ENCODE data around the gene GRAMD1B.
A peak's percentile ranks its signal among the peaks of the same experiment; 100 is the strongest.
"Not testable (repeated sequence)": the region's sequence is repeated elsewhere in the genome, so short reads cannot be mapped to it uniquely, and the experiment has no call there.

GRAMD1B gene

DNA sequence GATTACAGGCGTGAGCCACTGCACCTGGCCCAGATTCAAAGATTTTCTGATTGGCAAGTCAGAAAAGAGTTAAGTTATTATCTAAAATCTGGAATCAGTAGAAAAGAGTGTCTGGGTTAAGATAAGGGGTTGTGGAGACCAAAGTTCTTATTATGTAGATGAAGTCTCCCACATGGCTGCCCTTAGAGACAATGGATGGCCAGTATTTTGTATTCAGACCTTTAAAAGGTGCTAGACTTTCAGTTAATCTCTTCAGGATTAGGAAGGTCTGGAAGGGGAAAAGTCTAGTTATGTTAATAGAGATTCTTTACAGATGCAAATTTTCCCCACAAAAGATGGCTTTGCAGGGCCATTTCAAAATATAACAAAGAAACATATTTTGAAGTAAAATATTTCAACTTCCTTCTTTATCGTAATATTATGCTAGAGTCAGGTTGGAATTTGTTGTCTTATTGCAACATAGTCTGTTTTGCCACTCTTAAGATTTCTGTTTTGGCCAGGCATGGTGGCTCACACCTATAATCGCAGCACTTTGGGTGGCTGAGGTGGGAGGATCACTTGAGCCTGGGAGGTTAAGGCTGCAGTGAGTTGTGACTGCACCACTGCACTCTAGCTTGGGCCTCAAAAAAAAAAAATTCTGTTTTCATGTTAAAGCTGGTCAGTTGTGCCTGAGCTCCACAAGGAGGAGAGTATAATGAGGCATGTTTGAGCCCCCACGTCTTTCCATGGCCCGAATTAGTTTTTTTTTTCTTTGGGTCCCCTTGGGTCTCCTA is 14.0 kb downstream of the GRAMD1B start:
- H3K9ac ChIP-seq (ENCODE audit: low read depth in 1 of 2, low read length in 2 of 2) = no peak overlapping the region
- no peaks in the 10 kb centered on the region for H3K9me3 ChIP-seq (ENCODE audit: control insufficient read depth in 2 of 2, low read length in 2 of 2)
- H3K4me1 ChIP-seq (ENCODE audit: control insufficient read depth in 2 of 2, insufficient read depth in 2 of 2, low read length in 2 of 2) = no peaks in the 10 kb centered on the region
- H3K36me3 ChIP-seq (ENCODE audit: control insufficient read depth in 2 of 2, insufficient read depth in 2 of 2, low read length in 2 of 2) = no peaks in the 10 kb centered on the region
- H3K27me3 ChIP-seq (ENCODE audit: control insufficient read depth in 2 of 2, insufficient read depth in 2 of 2, low read length in 2 of 2) = no peaks in the 10 kb centered on the region
- no peak overlapping the region for H3K27ac ChIP-seq (ENCODE audit: low read depth in 2 of 2, low read length in 2 of 2)
- H3K4me3 ChIP-seq (ENCODE audit: low read length in 2 of 2) = no peak overlapping the region

DNA sequence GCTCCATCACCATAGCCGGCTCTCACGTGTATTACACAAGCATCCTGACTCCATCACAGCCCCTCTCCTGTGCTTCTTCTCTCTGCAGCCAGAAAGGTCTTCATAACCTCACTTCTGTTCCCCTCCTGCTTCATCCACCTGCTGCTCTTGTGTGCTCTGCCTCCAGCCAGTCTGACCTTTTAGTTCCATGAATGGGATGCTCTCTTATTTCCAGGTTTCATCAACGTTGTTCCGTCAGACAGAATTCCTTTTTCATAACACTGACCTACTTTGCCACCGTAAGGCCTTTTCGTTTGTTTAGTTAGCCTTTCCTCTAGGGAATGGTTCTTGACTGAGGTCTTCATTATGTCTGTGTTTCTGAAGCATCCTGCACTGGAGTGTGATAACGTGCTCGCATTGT is 18.8 kb downstream of the GRAMD1B start:
- Histone ChIP-seq H3K27me3 (ENCODE audit: control insufficient read depth in 2 of 2, insufficient read depth in 2 of 2, low read length in 2 of 2) (no peaks in the 10 kb centered on the region), H3K9me3 (ENCODE audit: control insufficient read depth in 2 of 2, low read length in 2 of 2) (no peaks in the 10 kb centered on the region), H3K27ac (ENCODE audit: low read depth in 2 of 2, low read length in 2 of 2) (no peak overlapping the region), H3K9ac (ENCODE audit: low read depth in 1 of 2, low read length in 2 of 2) (no peak overlapping the region), H3K36me3 (ENCODE audit: control insufficient read depth in 2 of 2, insufficient read depth in 2 of 2, low read length in 2 of 2) (no peaks in the 10 kb centered on the region), H3K4me1 (ENCODE audit: control insufficient read depth in 2 of 2, insufficient read depth in 2 of 2, low read length in 2 of 2) (no peaks in the 10 kb centered on the region), H3K4me3 (ENCODE audit: low read length in 2 of 2) (no peak overlapping the region)

DNA sequence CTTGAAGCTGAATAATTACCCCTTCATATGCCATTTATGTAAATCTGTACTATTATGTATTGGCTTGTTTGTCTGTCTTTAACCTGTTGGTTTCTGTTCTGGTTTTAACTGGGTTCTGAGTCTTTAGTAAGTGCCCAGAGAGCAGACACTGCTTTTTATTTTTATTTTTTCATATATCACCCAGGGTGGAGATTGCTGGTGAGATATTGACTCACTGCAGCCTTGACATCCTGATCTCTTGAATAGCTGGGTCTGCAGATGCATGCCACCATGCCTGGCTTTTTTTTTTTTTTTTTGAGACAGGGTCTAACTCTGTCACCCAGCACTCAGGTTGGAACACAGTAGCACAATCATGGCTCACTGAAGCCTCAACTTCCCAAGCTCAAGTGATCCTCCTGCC is 19.4 kb downstream of the GRAMD1B start:
- Histone ChIP-seq H3K27ac (ENCODE audit: low read depth in 2 of 2, low read length in 2 of 2) (no peak overlapping the region), H3K36me3 (ENCODE audit: control insufficient read depth in 2 of 2, insufficient read depth in 2 of 2, low read length in 2 of 2) (no peaks in the 10 kb centered on the region), H3K4me1 (ENCODE audit: control insufficient read depth in 2 of 2, insufficient read depth in 2 of 2, low read length in 2 of 2) (no peaks in the 10 kb centered on the region), H3K9me3 (ENCODE audit: control insufficient read depth in 2 of 2, low read length in 2 of 2) (no peaks in the 10 kb centered on the region), H3K27me3 (ENCODE audit: control insufficient read depth in 2 of 2, insufficient read depth in 2 of 2, low read length in 2 of 2) (no peaks in the 10 kb centered on the region), H3K9ac (ENCODE audit: low read depth in 1 of 2, low read length in 2 of 2) (no peak overlapping the region), H3K4me3 (ENCODE audit: low read length in 2 of 2) (no peak overlapping the region)

DNA sequence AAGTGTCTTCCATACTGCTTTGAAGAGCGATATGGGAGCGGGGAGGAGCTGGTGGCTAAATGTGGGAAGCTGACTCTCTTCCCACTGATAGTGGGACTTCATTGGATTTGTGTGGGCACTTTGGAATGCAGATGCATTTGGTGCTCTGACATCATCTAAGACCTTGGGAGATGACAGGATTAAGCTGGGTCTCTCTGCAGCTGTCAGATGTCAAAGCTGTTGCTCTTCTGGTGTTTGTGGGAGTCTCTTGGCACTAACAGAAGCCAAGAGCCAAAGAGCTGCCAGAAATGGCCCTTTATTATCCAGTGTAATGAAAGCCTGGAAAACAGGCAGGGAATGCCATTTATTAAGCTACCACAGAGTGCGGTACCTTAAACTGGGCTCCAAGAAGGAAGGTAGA is 20.6 kb downstream of the GRAMD1B start:
- no peaks in the 10 kb centered on the region for H3K27me3 ChIP-seq (ENCODE audit: control insufficient read depth in 2 of 2, insufficient read depth in 2 of 2, low read length in 2 of 2)
- no peaks in the 10 kb centered on the region for H3K4me1 ChIP-seq (ENCODE audit: control insufficient read depth in 2 of 2, insufficient read depth in 2 of 2, low read length in 2 of 2)
- H3K9me3 ChIP-seq (ENCODE audit: control insufficient read depth in 2 of 2, low read length in 2 of 2) = no peaks in the 10 kb centered on the region
- no peak overlapping the region for H3K9ac ChIP-seq (ENCODE audit: low read depth in 1 of 2, low read length in 2 of 2)
- no peaks in the 10 kb centered on the region for H3K36me3 ChIP-seq (ENCODE audit: control insufficient read depth in 2 of 2, insufficient read depth in 2 of 2, low read length in 2 of 2)
- H3K4me3 ChIP-seq (ENCODE audit: low read length in 2 of 2) = no peak overlapping the region
- no peak overlapping the region for H3K27ac ChIP-seq (ENCODE audit: low read depth in 2 of 2, low read length in 2 of 2)

DNA sequence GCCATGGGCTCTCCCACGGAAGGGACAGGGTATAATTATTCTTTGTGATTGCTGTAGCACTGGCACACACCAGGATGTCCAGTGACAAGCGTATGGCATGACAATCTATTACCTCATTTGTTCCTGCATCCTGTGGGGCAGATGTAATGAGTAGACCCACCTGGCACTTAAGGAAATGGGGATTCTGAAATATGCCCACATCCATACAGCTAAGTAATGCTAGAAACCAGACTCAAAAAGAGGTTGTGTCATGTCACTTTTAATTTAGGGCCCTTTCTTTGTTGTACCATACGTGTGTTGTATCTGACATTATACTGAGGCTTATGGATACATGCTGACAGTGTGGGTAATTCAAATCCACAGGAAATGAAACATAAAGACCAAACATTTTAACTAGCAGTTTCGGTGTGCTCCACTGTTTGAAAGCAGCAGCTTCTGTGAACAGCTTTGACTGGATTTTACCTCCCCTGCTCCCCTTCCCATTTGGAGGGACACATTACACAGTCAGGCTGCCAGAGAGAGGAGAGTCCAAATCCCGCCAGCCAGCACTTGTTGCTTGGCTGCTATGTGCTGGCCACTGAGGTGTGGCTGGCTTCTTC is 21.2 kb downstream of the GRAMD1B start:
- Histone ChIP-seq H3K4me1 (ENCODE audit: control insufficient read depth in 2 of 2, insufficient read depth in 2 of 2, low read length in 2 of 2) (no peaks in the 10 kb centered on the region), H3K27me3 (ENCODE audit: control insufficient read depth in 2 of 2, insufficient read depth in 2 of 2, low read length in 2 of 2) (no peaks in the 10 kb centered on the region), H3K36me3 (ENCODE audit: control insufficient read depth in 2 of 2, insufficient read depth in 2 of 2, low read length in 2 of 2) (no peaks in the 10 kb centered on the region), H3K9ac (ENCODE audit: low read depth in 1 of 2, low read length in 2 of 2) (no peak overlapping the region), H3K4me3 (ENCODE audit: low read length in 2 of 2) (no peak overlapping the region), H3K9me3 (ENCODE audit: control insufficient read depth in 2 of 2, low read length in 2 of 2) (no peaks in the 10 kb centered on the region), H3K27ac (ENCODE audit: low read depth in 2 of 2, low read length in 2 of 2) (no peak overlapping the region)

DNA sequence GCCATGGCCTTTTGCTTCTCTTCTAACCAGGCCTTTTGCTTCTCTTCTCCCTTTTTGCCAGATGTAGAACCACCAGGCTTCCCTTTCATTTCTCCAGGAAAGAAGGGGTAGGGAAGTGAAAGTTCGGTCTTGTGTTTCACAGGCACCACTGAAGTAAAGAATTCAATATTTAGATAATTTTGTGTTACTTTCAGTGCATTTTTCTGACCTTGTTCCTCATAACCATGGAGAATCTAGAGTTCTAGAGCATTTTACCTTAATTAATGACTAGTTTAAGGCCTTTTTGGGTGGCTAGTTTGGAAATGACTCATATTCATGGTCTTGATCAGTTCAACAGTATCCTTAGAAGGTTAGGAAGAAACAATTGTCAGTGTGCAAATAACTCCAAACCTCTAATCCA is 22.7 kb downstream of the GRAMD1B start:
- Histone ChIP-seq H3K27ac (ENCODE audit: low read depth in 2 of 2, low read length in 2 of 2) (no peak overlapping the region), H3K4me3 (ENCODE audit: low read length in 2 of 2) (no peak overlapping the region), H3K4me1 (ENCODE audit: control insufficient read depth in 2 of 2, insufficient read depth in 2 of 2, low read length in 2 of 2) (peaks cover 0 to 2% of the 10 kb centered on the region in 2 donors), H3K36me3 (ENCODE audit: control insufficient read depth in 2 of 2, insufficient read depth in 2 of 2, low read length in 2 of 2) (no peaks in the 10 kb centered on the region), H3K9me3 (ENCODE audit: control insufficient read depth in 2 of 2, low read length in 2 of 2) (no peaks in the 10 kb centered on the region), H3K9ac (ENCODE audit: low read depth in 1 of 2, low read length in 2 of 2) (no peak overlapping the region), H3K27me3 (ENCODE audit: control insufficient read depth in 2 of 2, insufficient read depth in 2 of 2, low read length in 2 of 2) (no peaks in the 10 kb centered on the region)

DNA sequence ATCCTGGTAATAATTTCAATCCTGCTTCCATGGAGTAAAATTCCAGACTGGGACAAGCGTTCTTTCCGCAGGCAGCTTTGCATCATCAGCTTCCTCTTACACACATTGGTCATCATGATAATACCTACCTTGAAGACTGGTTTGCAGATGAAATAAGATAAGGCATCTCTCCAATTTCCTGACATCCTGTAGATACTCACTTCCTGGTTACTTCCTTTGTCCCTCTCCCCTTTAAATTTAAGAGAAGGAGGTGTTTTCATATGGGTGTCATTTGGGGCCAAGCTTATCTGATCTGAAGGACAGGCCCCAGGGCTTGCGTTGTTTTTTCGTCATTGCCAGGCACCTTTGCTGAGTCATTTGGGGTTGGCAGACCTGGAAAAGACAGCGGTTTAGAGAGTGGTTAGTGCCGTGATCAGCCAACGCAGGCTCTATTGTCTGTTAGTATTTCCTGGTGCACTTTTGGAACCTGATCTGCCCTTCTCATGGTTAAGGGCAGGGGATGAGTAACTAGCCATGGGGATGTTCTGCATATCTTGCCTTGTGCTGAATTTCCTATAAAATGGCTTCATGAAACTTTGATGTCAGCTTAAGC is 24.1 kb downstream of the GRAMD1B start:
- Histone ChIP-seq H3K9ac (ENCODE audit: low read depth in 1 of 2, low read length in 2 of 2) (no peak overlapping the region), H3K27ac (ENCODE audit: low read depth in 2 of 2, low read length in 2 of 2) (peak overlapping the region in 1 of 2 donors; percentile 32), H3K4me1 (ENCODE audit: control insufficient read depth in 2 of 2, insufficient read depth in 2 of 2, low read length in 2 of 2) (peaks cover 0 to 3% of the 10 kb centered on the region in 2 donors), H3K27me3 (ENCODE audit: control insufficient read depth in 2 of 2, insufficient read depth in 2 of 2, low read length in 2 of 2) (no peaks in the 10 kb centered on the region), H3K9me3 (ENCODE audit: control insufficient read depth in 2 of 2, low read length in 2 of 2) (no peaks in the 10 kb centered on the region), H3K4me3 (ENCODE audit: low read length in 2 of 2) (no peak overlapping the region), H3K36me3 (ENCODE audit: control insufficient read depth in 2 of 2, insufficient read depth in 2 of 2, low read length in 2 of 2) (no peaks in the 10 kb centered on the region)

DNA sequence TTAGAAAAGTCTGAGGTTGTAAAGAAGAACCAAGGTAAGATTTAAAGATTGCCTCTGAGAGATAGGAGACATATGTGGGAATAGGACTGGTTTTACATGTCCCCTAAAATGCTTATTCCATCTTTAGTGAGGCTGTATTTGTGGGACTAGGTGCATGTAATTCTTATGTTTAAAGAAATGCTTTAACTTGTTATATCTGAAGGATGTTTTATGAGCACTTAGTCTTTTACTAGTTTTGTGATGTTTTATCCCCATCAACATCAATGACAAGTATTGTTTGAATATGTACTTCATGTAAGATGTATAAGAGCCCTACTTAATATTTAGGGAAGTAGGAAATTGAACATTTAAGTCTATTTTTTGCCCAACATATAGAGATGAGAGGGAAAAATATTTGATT is 24.7 kb downstream of the GRAMD1B start:
- no peak overlapping the region for H3K27ac ChIP-seq (ENCODE audit: low read depth in 2 of 2, low read length in 2 of 2)
- no peak overlapping the region for H3K9ac ChIP-seq (ENCODE audit: low read depth in 1 of 2, low read length in 2 of 2)
- H3K36me3 ChIP-seq (ENCODE audit: control insufficient read depth in 2 of 2, insufficient read depth in 2 of 2, low read length in 2 of 2) = no peaks in the 10 kb centered on the region
- H3K9me3 ChIP-seq (ENCODE audit: control insufficient read depth in 2 of 2, low read length in 2 of 2) = no peaks in the 10 kb centered on the region
- H3K4me1 ChIP-seq (ENCODE audit: control insufficient read depth in 2 of 2, insufficient read depth in 2 of 2, low read length in 2 of 2) = peaks cover 0 to 3% of the 10 kb centered on the region in 2 donors
- no peaks in the 10 kb centered on the region for H3K27me3 ChIP-seq (ENCODE audit: control insufficient read depth in 2 of 2, insufficient read depth in 2 of 2, low read length in 2 of 2)
- H3K4me3 ChIP-seq (ENCODE audit: low read length in 2 of 2) = no peak overlapping the region

DNA sequence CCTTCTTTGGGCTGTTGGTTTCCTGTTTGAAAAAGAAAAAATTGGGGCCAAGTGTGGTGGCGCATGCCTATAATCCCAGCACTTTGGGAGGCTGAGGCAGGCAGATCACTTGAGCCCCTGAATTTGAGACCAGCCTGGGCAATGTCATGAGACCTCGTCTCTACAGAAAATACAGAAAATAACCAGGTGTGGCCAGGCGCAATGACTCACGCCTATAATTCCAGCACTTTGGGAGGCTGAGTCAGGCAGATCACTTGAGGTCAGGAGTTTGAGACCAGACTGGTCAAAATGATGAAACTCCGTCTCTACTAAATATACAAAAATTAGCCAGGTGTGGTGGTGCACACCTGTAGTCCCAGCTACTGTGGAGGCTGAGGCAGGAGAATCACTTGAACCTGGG is 26.4 kb downstream of the GRAMD1B start:
- not testable (repeated sequence) for H3K9me3 ChIP-seq (ENCODE audit: control insufficient read depth in 2 of 2, low read length in 2 of 2); H3K27ac ChIP-seq (ENCODE audit: low read depth in 2 of 2, low read length in 2 of 2); H3K36me3 ChIP-seq (ENCODE audit: control insufficient read depth in 2 of 2, insufficient read depth in 2 of 2, low read length in 2 of 2); H3K4me3 ChIP-seq (ENCODE audit: low read length in 2 of 2); H3K27me3 ChIP-seq (ENCODE audit: control insufficient read depth in 2 of 2, insufficient read depth in 2 of 2, low read length in 2 of 2); H3K9ac ChIP-seq (ENCODE audit: low read depth in 1 of 2, low read length in 2 of 2); H3K4me1 ChIP-seq (ENCODE audit: control insufficient read depth in 2 of 2, insufficient read depth in 2 of 2, low read length in 2 of 2)

DNA sequence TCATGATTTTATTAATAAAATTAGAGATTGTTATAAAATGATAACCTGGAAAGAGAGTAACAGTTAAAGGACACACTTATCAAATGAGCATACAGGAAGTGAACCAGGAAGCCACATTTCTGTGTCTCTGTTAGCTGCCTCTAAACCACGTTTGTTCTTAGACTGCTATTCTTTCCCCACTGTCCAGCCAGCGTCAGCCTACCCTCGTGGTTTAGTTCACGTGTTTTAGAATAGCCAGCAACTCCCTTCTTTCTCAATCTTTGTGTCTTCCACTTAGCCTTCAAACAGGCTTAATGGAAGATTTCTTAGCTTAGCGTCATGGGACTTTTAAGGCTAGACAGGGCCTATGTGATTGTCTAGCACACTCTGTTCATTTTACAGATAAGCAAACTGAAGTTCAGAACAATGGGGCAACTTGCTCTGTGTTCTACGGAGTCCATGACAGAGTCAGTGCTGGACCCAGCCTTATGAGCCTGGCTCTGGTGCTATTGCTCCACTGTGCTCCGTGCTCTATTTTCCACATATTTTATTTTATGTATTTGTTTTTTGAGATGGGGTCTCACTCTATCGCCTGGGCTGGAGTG is 27.2 kb downstream of the GRAMD1B start:
- H3K9me3 ChIP-seq (ENCODE audit: control insufficient read depth in 2 of 2, low read length in 2 of 2) = no peaks in the 10 kb centered on the region
- no peak overlapping the region for H3K4me3 ChIP-seq (ENCODE audit: low read length in 2 of 2)
- peaks cover 0 to 3% of the 10 kb centered on the region in 2 donors for H3K4me1 ChIP-seq (ENCODE audit: control insufficient read depth in 2 of 2, insufficient read depth in 2 of 2, low read length in 2 of 2)
- H3K27me3 ChIP-seq (ENCODE audit: control insufficient read depth in 2 of 2, insufficient read depth in 2 of 2, low read length in 2 of 2) = no peaks in the 10 kb centered on the region
- peak overlapping the region in 1 of 2 donors; percentile 34 for H3K9ac ChIP-seq (ENCODE audit: low read depth in 1 of 2, low read length in 2 of 2)
- H3K36me3 ChIP-seq (ENCODE audit: control insufficient read depth in 2 of 2, insufficient read depth in 2 of 2, low read length in 2 of 2) = no peaks in the 10 kb centered on the region
- H3K27ac ChIP-seq (ENCODE audit: low read depth in 2 of 2, low read length in 2 of 2) = peak overlapping the region in 1 of 2 donors; percentile 28
